Measurements from ENCODE around the gene CMTR2. TPM values are rescaled to one million over a fixed set of nuclear protein-coding genes. Genes with fewer than 3 reads are reported as not detected.

CMTR2 gene
- polyA plus RNA-seq, 10 donors = 17.4 to 32.7 (median 23.5) TPM

Other genes starting within 250 kb of the CMTR2 start
- gene HYDIN, start 58.7 kb downstream of the CMTR2 start, polyA plus RNA-seq (ENCODE audit: insufficient read length in 10 of 10) = 1 to 10 TPM in 9 of 10 donors, under 1 TPM in 1; 0.60 to 4.9 (median 1.6) TPM
- gene CALB2, start 69.3 kb upstream of the CMTR2 start, polyA plus RNA-seq (ENCODE audit: insufficient read length in 10 of 10) = 1 to 10 TPM in 6 of 10 donors, under 1 TPM in 4; 0.46 to 3.1 (median 1.1) TPM
- not detected for gene TLE7, start 152.7 kb upstream of the CMTR2 start, polyA plus RNA-seq (ENCODE audit: insufficient read length in 10 of 10)
- 10 to 100 TPM in 7 of 10 donors, 1 to 10 TPM in 3; 9.1 to 14.0 (median 10.6) TPM for gene ZNF23, start 172.8 kb upstream of the CMTR2 start, polyA plus RNA-seq (ENCODE audit: insufficient read length in 10 of 10)
- 1 to 10 TPM; 1.7 to 3.5 (median 2.5) TPM for gene ZNF19, start 199.9 kb upstream of the CMTR2 start, polyA plus RNA-seq (ENCODE audit: insufficient read length in 10 of 10)
- under 1 TPM in 2 of 10 donors, not detected in 8; 0.08 to 0.09 TPM for gene CHST4, start 237.0 kb upstream of the CMTR2 start, polyA plus RNA-seq (ENCODE audit: insufficient read length in 10 of 10)

Data from muscle of back (tissue), 10 donors.